PC-9 (cell line): ENCODE measurements around the gene C12orf57.

Experiments used
- CTCF ChIP-seq: fragments of 200-600 bp; sonication (generic); conservative IDR thresholded peaks from 2 replicates; pipeline ENCODE4 v1.6.1; 2017; ENCODE audit warnings: mixed run types, antibody characterized with exemption, mild to moderate bottlenecking, moderate library complexity
- EZH2 ChIP-seq: fragments of 200-600 bp; sonication (generic); IDR thresholded peaks from 2 replicates; pipeline ENCODE4 v1.8.0; 2017; ENCODE audit warnings: antibody characterized with exemption, low read depth

GRCh38 chr12:6894321-6894720, 49.5 kb upstream of the C12orf57 start:
- TF ChIP-seq CTCF (no peak), EZH2 (no peak)
